NB4 (cell line): Measurements from ENCODE around the gene C11orf52.

Experiments
- POLR2A ChIP-seq: IDR thresholded peaks from 2 replicates; pipeline ENCODE4 v1.6.1; 2011; ENCODE audit warnings: mild to moderate bottlenecking; ENCODE audit not compliant: insufficient read length; ENCODE audit errors: extremely low read depth
- TF ChIP-seq, protein P1 (sequence below): IDR thresholded peaks from one replicate; pipeline ENCODE4 v1.5.1; 2012; ENCODE audit warnings: low read depth, low read length

DNA sequence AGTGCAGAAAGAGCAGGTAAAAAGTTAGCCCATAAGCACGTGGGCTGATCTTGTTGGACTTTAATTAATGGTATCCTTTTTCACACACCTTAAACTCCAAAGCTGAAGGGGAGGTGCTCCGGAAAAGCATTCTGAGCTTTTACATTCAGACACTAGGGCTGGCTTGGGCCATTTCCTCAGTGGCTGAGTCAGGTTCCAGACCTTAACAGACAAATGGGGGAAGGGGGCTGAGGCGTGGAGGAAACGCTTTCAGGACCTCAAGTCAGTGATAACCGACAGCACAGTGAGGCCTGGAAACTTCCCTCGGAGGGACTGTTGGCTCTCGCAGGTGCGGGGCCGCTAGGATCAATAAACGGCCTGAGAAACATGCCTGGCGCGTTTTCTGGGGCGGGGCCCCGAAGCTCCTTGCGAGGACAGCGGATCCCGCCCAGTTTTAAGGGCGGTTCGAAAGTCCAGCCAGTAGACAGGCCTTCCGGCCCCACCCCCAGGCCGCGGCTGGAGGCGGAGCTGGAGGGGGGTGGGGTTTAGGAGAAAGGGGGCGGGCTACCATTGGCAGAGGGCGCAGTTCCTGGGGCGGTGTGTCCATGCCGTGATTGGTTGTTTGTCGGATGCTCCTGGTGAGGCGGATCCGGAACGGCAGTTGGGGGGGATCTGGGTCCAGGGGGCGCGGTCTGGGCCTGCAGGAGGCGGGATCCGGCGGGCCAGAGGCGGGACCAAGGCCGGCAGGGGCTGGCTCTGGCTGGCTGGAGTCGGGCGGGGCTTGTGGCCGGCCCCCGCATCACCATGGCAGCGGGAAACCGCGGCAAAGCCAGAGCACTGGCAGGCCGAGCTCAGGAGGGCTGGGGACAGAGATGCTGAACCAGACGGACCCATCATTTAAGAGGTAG, 8.0 kb downstream of the C11orf52 start:
- TF ChIP-seq POLR2A: peak; percentile 95
- TF ChIP-seq, protein P1, sequence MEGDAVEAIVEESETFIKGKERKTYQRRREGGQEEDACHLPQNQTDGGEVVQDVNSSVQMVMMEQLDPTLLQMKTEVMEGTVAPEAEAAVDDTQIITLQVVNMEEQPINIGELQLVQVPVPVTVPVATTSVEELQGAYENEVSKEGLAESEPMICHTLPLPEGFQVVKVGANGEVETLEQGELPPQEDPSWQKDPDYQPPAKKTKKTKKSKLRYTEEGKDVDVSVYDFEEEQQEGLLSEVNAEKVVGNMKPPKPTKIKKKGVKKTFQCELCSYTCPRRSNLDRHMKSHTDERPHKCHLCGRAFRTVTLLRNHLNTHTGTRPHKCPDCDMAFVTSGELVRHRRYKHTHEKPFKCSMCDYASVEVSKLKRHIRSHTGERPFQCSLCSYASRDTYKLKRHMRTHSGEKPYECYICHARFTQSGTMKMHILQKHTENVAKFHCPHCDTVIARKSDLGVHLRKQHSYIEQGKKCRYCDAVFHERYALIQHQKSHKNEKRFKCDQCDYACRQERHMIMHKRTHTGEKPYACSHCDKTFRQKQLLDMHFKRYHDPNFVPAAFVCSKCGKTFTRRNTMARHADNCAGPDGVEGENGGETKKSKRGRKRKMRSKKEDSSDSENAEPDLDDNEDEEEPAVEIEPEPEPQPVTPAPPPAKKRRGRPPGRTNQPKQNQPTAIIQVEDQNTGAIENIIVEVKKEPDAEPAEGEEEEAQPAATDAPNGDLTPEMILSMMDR: no peak
